CD4-positive, alpha-beta T cell treated with Interleukin-21 for 1 hour (primary cell): Measurements from ENCODE around the gene TRPM4.

Experiments used
- DNase-seq: peaks from one replicate; pipeline ENCODE4 v3.0.0-alpha.2; 2020

Gene TRPM4

DNA sequence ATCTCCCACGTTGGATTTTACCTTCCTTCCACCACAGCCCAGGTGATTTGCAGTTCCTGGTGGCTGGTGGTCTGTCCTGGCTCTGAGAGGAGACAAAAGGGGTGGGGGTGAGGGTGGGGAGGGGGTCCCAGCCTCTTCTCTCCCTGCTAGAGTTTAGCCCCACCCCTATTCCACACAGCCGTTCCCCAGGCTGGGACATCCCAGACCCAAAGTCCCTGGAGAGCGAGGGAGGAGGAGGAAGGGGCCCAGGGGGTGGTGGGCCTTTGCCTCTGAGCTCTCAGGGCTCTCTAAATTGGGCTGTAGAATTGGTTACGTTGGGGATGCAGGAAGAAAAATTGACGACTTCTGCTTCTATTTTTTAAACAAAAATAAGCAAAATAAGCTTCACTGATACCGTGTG is 85.5 kb downstream of the TRPM4 start:
- no peak for DNase-seq

DNA sequence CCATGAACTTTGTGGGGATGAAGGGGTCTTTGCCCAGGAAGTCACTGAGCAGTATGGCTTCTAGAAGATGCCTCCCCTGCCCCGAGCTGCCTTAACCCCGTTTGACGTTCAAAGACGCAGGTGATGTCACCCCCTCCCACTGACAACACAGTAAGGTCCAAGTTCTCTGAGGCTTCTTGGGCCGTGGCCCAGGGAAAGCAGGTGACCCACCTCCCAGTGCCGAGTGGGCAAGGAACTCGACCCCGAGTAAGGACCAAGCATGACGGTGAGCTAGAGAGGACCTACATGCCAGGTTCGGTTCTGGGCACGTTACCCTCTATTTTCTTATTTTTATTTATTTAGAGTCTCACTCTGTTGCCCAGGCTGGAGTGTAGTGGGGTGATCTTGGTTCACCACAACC is 86.1 kb downstream of the TRPM4 start:
- no peak for DNase-seq

DNA sequence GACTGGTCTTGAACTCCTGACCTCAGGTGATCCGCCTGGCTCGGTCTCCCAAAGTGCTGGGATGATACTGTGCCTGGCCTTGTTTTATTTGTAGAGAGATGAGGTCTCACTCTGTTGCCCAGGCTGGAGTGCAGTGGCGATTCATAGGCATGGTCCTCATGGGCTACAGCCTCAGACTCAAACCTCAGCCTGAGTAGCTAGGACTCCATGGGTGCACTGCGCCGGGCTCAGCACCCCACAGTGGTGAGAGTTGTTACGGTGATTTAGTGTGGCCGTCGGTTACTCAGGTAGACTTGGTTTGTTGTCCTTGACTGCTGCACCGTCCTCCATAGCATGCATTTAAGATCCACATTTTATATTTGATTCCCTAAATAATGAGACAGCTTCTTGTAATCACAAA is 86.7 kb downstream of the TRPM4 start:
- no peak for DNase-seq

DNA sequence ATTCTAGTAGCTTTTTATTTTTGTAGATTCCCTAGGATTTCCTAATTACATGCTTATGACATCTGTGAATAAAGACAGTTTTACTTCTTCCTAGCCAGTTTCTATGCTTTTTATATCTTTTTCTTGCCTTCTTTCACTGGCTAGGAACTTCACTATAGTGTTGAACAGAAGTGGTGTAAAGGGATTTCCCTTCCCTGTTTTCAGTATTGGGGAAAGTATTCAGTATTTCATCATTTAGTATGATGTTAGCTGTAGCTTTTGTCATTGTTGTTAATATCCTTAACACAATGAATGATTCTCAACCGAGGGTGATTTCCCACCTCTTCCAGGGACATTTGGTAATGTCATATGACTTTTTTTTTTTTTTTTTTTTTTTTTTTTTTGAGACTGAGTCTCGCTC is 90.1 kb downstream of the TRPM4 start:
- DNase-seq = no peak

DNA sequence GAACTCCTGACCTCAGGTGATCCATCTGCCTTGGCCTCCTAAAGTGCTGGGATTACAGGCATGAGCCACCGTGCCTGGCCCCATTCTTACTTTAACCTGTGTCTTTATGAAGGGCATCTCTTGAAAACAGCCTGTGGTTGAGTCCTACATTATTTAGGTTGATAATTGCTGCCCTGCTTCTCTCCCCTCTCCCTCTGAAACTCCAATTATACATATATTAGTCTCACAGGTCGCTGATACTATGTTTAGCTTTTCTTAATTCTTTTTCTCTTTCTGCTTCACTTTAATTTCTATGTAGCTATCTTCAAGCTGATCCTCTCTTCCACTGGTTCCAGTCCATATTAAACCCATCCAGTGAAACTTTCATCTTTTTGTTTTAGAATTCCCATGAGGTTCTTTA is 92.3 kb downstream of the TRPM4 start:
- DNase-seq = no peak

DNA sequence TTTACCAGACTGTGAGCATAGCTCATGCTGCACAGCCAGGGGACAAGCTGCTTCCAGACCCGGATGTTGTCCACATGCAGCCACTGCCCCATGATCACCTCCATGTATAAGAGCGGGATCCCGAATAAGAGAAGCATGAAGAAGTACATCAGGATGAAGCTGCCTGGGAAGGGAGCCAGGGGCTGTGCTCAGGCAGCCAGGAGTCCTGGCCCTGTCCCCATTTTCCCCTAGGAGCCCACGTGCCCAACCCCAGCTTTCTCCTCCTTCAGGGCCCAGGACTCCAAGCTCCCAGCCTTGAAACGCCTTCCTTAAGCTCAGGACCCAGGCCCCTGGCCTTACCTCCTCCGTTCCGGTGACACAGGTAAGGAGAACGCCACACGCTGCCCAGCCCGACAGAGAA is 98.1 kb downstream of the TRPM4 start:
- no peak for DNase-seq

DNA sequence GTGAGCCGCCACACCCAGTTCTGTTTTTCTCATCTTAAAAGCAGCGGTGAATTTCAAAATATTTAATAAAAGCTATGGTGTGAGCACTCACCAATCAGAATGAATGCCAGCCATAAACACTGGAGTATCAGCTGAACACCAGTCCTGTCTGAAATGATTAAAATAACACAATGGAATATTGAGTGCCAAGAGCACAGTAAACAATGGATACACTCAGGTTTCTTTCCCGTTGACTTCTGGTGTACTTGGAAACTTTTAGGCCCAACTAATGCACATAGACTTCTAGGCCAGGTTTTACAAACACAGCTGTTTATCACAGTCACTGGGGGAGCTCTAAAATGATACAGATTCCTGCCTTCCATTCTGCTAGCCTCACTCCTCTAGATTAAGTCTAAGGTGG is 99.1 kb downstream of the TRPM4 start:
- DNase-seq = no peak
